ENCODE results near the gene IRGC.
A peak's percentile ranks its signal among the peaks of the same experiment; 100 is the strongest.

IRGC gene

DNA sequence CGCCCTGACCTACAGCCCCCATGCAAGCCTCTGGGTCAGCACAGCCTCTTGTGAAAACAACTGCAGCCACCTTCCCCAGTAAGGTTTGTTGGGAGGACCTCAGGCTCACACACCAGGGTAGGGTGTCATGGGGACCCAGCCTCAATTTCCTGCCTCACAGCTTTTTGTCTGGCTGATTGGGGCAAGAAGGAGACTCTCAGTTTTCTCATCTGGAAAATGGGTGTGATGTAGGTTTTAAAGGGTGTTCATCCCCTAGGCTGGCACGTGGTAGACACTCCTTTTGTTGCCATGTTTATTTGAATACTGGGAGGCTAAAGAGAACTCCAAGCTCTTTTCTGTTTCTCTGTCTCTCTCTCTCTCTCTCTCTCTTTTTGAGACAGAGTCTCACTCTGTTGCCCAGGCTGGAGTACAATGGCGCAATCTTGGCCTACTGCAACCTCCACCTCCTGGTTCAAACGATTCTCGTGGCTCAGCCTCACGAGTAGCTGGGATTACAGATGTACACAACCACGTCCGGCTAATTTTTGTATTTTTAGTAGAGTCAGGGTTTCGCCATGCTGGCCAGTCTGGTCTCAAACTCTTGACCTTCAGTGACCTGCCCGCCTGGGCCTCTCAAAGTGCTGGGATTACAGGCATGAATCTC is 27.7 kb upstream of the IRGC start:
- no peak for DNase-seq (ENCODE audit: low read depth)
- H3K4me3 ChIP-seq (ENCODE audit: low read depth, low read length) = no peak overlapping the region

DNA sequence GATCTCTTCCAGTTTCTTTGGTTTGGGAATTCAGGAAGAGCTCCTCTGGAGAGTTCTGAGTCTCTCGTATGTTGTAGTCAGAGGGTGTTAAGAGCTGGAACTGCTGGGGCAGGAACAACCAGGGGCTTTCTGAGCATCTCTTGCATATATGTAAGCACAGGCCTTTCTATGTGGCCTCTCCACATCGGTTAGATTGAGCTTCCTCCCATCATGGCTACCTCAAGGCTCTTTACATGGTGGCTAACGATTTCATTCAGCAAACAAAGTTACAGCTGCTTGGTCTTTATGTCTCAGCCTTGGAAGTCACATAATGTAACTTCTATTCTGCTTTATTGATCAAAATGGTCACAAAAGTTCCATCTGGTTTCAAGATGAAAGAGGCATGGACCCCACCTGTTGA is 25.4 kb upstream of the IRGC start:
- no peak for DNase-seq (ENCODE audit: low read depth)
- no peak overlapping the region for H3K4me3 ChIP-seq (ENCODE audit: low read depth, low read length)

DNA sequence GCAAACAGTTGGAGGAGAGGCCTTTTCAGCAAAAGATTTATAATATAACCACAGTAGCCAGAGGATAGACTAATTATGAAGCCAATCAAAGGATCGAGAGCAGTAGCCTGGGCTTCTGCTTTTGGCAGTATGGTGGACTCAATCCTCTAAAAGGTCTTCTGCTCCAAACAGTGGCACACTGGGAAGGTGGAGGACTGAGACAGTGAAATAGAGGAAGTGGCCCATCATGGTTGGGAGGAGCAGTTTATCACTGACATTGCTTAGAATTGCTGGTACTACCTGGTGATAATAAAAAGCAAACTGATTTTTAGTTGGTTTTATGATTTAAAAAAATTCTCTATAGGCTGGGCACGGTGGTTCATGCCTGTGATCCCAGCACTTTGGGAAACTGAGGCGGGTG is 25.0 kb upstream of the IRGC start:
- no peak overlapping the region for H3K4me3 ChIP-seq (ENCODE audit: low read depth, low read length)
- DNase-seq (ENCODE audit: low read depth) = no peak

DNA sequence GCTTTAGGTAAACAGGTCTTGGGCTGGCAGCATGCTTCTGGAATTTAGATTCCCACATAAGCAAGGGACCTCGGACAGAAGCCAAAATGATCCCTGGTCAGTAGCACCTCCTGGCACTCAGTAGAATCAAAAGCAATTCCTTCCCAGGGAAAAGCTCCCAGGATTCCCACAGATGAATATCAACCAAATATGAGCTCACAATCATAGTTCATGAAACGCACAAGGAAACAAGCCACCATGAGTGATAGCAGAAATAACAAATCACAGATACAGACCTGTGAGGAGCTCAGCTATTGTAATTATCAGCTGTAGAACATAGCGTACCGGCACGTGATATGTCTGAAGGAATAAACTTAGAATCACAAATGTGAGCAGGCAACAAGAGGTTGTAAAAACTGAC is 24.1 kb upstream of the IRGC start:
- no peak overlapping the region for H3K4me3 ChIP-seq (ENCODE audit: low read depth, low read length)
- no peak for DNase-seq (ENCODE audit: low read depth)

DNA sequence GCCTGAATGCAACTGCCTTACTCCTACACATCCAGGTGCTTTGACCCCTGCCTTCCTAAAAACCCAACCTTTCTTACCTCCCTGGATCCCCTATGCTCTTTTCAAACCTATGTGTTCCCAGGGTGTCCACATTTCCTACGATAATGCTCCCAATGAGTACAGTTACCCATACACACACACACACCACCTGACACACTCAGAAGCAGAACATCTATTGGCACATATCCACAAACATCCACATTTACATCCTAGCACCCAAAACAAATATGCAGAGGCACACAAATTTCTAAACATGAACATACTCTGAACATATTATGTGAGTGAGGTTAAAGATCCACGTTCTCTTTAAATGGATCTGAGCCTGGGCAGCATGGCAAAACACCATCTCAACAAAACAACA is 23.5 kb upstream of the IRGC start:
- DNase-seq (ENCODE audit: low read depth) = no peak

DNA sequence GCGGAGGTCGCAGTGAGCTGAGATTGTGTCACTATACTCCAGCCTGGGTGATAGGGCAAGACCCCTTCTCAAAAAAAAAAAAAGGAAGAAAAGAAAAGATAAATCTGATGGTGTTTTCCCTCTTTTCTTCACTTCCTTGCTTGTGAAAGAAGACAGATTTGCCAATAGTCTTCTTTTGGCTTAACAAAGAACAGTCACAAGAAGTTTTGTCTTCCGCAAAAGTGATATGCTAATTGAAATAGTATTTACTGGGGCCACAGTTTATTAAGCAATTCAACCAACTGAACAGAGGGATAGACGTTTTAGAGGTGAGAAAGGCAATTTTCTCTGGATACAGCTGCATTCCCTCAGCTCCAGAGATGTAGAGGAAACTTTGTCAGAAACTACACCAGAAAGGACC is 23.0 kb upstream of the IRGC start:
- no peak overlapping the region for H3K4me3 ChIP-seq (ENCODE audit: low read depth, low read length)
- DNase-seq (ENCODE audit: low read depth) = no peak

More for the DNA sequence above, 23.5 kb upstream of the IRGC start:
- H3K4me3 ChIP-seq (ENCODE audit: low read depth, low read length) = no peak overlapping the region

DNA sequence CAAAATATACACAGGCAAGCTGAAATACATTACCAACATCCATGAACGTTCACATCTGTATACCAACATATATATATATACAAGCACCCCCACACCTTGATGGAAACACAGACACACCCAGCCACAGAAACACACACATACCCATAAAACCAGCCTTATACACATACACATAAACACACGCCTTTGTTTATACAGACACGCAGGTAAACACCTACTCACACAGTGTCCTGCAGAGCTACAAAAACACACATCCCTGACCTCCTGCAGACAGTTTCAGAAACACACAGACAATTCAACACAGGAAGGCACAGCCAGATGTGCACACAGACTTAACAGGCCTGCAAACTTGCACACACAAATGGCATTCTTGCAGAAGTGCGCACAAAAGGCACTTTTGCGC is 21.3 kb upstream of the IRGC start:
- no peak for DNase-seq (ENCODE audit: low read depth)
- H3K4me3 ChIP-seq (ENCODE audit: low read depth, low read length) = no peak overlapping the region

DNA sequence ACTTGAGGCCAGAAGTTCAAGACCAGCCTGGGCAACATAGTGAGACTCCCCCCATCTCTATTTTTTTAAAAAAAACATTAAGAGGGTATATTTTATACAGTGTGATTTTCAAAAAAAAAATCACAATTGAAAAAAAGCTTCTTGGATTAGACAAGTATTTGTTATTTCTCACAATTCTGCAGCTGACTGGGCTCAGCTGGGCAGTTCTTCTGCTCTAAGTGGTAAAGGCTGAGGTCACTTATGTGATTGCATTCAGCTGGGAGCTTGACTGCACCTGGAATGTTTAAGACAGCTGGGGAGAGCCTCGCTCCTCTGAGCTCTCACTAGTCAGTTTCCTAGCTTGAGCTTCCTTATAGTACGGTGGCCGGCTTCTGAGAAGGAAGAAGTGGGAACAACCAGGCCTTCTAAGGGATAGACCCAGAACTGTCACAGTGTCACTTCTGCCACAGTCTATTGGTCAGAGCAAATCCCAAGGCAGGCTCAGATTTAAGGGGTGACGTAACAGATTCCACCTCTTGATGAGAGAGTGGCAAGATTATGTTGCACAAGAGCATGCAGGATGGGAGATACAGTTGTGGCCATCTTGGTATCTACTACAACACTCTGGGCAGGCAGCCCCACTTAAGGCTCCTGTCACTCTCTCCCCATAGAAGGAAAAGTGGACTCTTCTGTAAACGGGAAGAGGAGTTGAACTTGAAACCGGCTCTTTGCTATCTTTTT is 19.7 kb upstream of the IRGC start:
- DNase-seq (ENCODE audit: low read depth) = no peak
- no peak overlapping the region for H3K4me3 ChIP-seq (ENCODE audit: low read depth, low read length)

DNA sequence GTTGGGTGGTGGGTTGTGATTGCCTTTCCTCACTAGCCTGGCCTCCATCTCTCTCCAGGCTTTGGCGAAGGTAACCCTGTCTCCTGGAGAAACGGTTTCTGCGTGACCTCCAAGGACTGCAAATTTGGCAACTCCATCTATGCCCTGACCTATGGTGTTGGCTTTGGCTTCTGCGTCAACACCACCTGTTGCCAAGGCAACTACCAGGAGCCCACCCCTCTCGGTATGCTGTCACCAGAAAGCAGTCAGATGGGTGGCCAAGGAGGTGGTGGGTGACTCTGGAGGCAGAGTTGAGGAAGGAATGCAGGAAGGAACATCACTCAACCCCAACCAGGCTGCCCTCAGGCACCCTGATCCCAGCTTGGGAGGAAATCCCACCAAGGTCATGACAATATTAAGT is 18.6 kb upstream of the IRGC start:
- DNase-seq (ENCODE audit: low read depth) = no peak
- no peak overlapping the region for H3K4me3 ChIP-seq (ENCODE audit: low read depth, low read length)

DNA sequence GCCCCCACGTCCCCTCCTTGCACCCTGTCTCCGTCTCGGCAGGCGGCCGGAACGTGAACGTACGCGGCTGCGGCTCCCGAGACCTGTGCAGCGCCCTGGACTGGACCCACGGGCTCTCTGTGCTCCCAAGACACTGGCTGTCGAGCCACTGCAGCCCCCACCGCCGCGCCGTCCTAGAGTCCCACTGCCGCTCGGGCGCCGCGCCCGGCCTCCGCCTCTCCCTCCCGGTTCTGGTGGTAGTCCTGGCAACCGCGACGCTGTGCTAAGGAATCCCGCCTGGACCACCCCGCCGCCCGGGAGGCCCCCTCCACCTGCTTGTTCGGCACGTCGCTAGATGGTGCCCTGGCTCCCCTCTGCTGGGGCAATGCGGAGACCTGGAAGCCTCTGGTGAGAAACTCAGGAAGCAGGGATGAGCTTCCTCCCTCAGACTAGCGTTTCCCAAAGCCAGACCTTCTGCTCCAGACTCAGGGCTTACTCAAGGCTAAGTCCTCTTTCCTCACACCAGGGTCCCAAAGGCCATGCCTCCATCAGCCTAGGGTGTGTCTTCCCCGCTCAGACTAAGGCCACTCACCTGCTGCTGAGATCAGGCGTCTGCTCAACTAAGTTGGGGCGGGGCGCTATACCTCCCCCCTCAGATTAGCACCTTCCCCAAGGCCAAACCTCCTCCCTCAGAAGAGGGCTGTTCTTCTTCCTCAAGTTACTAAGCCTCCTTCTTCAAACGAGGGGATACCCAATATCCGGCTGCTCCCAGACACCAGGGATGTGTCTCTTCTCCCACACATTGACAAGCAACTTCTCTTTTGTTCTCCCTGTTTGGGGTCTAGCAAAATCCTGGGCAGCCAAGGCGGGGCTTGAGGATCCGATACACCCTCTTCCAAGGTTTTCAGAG is 16.1 kb upstream of the IRGC start:
- peak overlapping the region; percentile 22 for H3K4me3 ChIP-seq (ENCODE audit: low read depth, low read length)
- DNase-seq (ENCODE audit: low read depth) = no peak

DNA sequence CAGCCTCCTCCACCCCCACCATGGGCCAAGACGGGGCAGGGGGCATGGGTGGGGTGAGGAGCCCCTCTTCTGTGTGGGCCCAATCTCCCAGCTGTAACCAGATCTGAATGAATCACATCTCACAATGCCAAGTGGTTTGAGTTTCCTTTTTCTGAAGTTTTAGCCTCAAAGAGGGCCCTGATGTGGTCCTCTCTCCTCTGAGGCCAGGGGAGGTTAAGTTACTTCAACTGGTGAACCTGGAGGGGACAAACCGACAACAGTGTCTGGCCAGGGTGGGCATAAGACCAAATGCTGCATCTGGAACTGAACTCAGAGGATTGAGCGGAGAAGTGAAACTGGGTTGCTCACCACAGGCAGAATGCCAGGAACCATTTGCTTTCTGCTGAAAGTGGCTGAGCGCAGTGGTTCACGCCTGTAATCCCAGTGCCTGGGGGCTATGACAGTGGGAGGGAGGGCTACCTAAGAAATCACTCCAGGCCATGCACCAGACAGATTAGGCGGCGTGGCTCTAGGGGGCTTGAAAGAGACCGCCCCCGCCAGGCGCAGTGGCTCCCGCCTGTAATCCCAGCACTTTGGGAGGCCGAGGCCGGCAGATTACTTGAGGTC is 15.4 kb upstream of the IRGC start:
- peak; percentile 46 for DNase-seq (ENCODE audit: low read depth)
- H3K4me3 ChIP-seq (ENCODE audit: low read depth, low read length) = no peak overlapping the region

DNA sequence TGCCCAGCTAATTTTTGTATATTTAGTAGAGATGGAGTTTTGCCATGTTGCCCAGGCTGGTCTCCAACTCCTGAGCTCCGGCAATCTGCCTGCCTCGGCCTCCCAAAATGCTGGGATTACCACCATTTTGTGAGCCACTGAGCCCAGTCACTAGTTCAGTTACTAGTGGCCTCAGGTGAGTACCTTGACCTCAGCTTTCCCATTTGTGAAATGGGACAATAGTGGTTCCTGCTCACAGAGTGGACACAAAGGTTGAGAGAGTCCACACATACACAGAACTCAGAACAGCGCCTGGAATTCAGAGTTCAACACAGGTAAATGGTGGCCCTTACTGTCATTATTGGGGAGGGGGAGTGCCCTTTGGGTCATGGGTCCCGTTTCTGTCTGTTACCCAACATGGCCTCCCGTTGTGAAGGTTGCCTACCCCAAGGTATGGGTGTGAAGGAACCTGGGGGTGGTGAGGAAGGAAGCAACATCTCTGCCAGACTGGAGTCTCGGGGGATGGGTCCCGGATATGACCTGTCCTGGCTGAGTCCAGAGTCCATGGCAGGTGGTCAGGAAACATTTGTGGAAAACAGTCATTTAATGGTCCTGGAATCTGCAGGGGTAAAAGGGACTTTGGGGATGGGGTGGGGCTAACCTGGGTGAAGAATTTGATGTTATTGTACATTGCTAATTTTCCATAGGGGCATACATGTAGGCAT is 11.7 kb upstream of the IRGC start:
- no peak overlapping the region for H3K4me3 ChIP-seq (ENCODE audit: low read depth, low read length)
- no peak for DNase-seq (ENCODE audit: low read depth)

DNA sequence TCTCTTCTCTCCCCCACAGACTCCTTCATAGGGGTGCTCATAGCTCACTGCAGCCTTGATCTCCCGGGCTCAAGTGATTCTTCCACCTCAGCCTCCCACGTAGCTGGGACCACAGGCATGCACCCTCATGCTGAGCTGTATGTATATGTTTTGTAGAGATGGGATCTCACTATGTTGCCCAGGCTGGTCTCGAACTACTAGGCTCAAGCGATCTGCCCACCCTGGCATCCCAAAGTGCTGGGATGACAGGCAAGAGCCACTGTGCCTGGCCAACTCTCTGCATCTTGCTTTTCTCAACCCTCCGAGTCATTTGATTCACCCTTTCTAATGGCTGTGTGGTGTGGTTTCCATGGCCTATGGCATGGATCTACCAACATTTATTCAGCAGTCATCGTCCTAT is 10.1 kb upstream of the IRGC start:
- H3K4me3 ChIP-seq (ENCODE audit: low read depth, low read length) = no peak overlapping the region
- no peak for DNase-seq (ENCODE audit: low read depth)

DNA sequence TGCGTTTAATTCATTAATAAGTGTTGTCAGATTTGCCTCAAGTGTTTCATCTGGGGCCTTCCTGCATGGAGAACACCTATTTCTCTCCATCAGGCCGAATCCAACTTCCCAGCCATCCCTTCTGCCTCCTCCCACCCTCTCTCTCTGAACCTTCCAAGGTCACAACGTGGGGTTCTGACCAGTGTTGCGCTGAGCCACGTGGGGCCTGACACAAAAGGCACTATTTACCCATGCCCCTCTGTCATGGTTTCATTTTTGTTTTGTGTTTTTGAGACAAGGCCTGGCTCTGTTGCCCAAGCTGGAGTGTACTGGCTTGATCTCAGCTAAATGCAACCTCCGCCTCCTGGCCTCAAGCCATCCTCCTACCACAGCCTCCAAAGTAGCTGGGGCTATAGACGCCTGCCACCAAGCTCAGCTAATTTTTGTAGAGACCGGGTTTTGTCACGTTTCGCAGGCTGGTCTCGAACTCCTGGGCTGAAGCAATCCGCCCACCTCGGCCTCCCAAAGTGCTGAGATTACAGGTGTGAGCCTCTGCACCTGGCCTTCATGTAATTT is 8.6 kb upstream of the IRGC start:
- no peak overlapping the region for H3K4me3 ChIP-seq (ENCODE audit: low read depth, low read length)
- no peak for DNase-seq (ENCODE audit: low read depth)

DNA sequence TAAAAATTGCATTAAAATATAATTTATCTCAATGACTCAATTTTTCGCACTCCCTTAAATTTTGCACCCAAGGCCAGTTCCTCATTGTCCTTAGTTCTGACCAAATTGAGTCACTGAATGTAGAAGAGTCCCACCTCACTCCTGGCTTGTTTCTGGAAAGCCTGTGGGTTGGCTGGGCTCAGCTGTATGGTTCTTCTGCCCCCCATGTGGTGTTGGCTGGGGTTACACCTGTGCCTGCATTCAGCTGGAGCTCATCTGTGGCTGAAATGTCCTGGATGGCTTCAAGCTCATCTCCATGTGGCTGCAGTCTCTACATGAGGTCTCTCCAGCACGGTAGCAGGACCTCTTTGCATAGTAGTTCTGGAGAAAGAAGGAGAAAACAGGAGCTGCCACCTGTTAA is 7.2 kb upstream of the IRGC start:
- no peak for DNase-seq (ENCODE audit: low read depth)
- H3K4me3 ChIP-seq (ENCODE audit: low read depth, low read length) = no peak overlapping the region

DNA sequence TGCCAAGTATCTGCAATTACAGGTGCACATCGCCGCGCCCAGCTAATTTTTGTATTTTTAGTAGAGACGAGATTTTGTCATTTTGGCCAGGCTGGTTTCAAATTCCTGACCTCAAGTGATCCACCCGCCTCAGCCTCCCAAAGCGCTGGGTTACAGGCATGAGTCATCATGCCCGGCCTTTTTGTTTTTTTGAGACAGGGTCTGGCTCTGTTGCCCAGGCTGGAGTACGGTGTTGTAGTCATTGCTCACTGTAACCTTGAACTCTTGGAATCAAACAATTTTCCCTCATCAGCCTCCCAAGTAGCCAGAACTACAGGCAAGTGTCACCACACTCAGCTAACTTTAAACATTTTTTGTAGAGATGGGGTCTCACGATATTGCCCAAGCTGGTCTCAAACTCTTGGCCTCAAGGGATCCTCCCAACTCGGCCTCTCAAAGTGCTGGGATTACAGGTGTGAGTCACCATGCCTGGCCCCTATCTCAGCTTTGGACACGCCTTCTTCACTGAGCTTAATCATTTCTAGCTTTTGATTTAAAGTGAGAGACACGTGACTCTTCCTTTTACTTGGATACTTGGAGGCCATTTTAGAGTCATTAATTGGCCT is 4.0 kb upstream of the IRGC start:
- DNase-seq (ENCODE audit: low read depth) = no peak

DNA sequence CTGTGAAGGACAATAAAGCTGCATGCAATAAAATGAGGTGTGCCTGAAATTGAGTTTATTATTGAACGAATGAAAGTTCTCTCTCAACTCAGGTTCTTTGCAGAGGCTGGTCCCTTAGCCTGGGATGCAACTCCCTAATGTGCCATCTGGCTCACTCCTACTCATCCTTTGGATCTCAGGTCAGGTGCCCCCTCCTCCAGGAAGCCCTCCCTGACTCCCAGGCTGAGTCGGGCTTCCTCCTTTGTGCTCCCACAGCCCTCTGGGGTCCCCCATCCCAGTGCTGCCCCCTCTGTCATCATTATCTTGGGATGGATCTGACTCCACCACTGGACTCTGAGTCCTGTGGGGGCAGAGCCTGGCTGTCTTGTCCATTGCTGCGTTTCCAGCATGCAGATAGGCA is 2.7 kb upstream of the IRGC start:
- no peak for DNase-seq (ENCODE audit: low read depth)
- H3K4me3 ChIP-seq (ENCODE audit: low read depth, low read length) = no peak overlapping the region

More for the DNA sequence above, 4.0 kb upstream of the IRGC start:
- H3K4me3 ChIP-seq (ENCODE audit: low read depth, low read length) = no peak overlapping the region

DNA sequence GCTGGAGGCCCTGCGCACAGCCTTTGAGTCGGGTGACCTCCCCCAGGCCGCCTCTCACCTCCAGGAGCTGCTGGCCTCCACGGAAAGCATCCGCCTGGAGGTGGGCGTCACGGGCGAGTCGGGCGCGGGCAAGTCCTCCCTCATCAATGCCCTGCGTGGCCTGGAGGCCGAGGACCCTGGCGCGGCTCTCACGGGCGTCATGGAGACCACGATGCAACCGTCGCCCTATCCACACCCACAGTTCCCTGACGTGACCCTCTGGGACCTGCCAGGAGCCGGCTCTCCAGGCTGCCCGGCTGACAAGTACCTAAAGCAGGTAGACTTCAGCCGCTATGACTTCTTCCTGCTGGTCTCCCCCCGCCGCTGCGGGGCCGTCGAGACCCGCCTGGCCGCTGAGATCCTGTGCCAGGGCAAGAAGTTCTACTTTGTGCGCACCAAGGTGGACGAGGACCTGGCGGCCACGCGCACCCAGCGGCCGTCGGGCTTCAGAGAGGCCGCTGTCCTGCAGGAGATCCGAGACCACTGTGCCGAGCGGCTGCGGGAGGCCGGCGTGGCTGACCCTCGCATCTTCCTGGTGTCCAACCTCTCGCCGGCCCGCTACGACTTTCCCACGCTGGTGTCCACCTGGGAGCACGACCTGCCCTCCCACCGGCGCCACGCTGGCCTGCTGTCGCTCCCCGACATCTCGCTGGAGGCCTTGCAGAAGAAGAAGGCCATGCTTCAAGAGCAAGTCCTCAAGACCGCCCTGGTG is 2.9 kb downstream of the IRGC start:
- H3K4me3 ChIP-seq (ENCODE audit: low read depth, low read length) = no peak overlapping the region
- no peak for DNase-seq (ENCODE audit: low read depth)
